Measurements from ENCODE around the gene RASSF1.

DNA sequence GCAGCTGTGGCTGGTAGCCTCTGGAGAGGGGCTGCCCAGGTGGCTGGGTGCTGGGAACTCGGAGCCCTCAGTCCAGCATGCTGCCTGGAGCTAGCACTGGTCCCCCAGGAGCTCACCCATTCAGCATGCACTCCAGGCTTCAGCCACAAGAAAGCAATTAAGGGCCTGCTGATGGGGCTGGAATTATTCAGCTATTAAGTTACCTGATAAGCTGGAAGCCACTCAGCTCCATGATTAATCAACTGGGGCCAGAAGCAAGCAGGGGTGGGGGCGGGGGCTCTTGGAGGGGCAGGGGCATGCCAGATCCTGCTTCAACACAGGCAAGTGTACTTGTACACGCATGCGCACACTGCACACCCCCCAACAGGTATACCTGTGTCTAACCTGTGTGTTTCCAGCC lies 40.7 kb upstream of the RASSF1 start:
- no peak for TF ChIP-seq EGR1 (IDR thresholded peaks at IDR 0.05; ENCODE audit: low read depth)
- TF ChIP-seq ZFX (IDR thresholded peaks at IDR 0.05), result no peak
- no peak for TF ChIP-seq CTCF (IDR thresholded peaks at IDR 0.05 in 2 of 3, conservative IDR thresholded peaks at IDR 0.05 in 1 of 3; ENCODE audit: borderline replicate concordance in 1 of 3, insufficient read depth in 1 of 3, low read depth in 2 of 3, low read length in 2 of 3)
- no peak for TF ChIP-seq POLR2A (IDR thresholded peaks at IDR 0.05; ENCODE audit: borderline replicate concordance, extremely low read depth, insufficient read depth, insufficient read length)
- no peak for TF ChIP-seq CEBPB (IDR thresholded peaks at IDR 0.05; ENCODE audit: low read depth)
- no peak for TF ChIP-seq RAD21 (IDR thresholded peaks at IDR 0.05; ENCODE audit: low read depth)
- no peak for TF ChIP-seq SIN3A (IDR thresholded peaks at IDR 0.05; ENCODE audit: low read depth)
- TF ChIP-seq, protein P1, sequence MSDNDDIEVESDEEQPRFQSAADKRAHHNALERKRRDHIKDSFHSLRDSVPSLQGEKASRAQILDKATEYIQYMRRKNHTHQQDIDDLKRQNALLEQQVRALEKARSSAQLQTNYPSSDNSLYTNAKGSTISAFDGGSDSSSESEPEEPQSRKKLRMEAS (IDR thresholded peaks at IDR 0.05), result no peak
- TF ChIP-seq POLR2AphosphoS5 (IDR thresholded peaks at IDR 0.05; ENCODE audit: low read depth, low read length), result no peak
- TF ChIP-seq YY1 (IDR thresholded peaks at IDR 0.05; ENCODE audit: extremely low read depth, insufficient replicate concordance, low read depth, low read length), result no peak
- no peak for TF ChIP-seq EZH2phosphoT487 (IDR thresholded peaks at IDR 0.05; ENCODE audit: borderline replicate concordance)
